Osteoblast (primary cell): Measurements from ENCODE around the gene TMEM147. TPM values are rescaled to one million over a fixed set of nuclear protein-coding genes. Genes with fewer than 3 reads are reported as not detected.

ENCODE experiments used
- DNase-seq: peaks from one replicate; pipeline ENCODE4 v3.0.0; 2011; ENCODE audit warnings: low spot score, mixed read lengths; ENCODE audit not compliant: insufficient read length; ENCODE audit errors: missing footprints
- H2AFZ ChIP-seq: 2 replicates; pipeline ENCODE4 v1.6.0; 2011; ENCODE audit warnings: mild to moderate bottlenecking, low read length
- H3K27ac ChIP-seq: 2 replicates; pipeline ENCODE4 v1.5.1; 2011; ENCODE audit warnings: mild to moderate bottlenecking, low read depth, low read length, moderate library complexity
- H3K27me3 ChIP-seq: 2 replicates; pipeline ENCODE4 v1.6.0; 2012; ENCODE audit warnings: mild to moderate bottlenecking, control low read depth, inconsistent platforms, low read length, moderate library complexity; ENCODE audit not compliant: insufficient read depth
- H3K36me3 ChIP-seq: 2 replicates; pipeline ENCODE4 v1.5.1; 2011; ENCODE audit warnings: mild to moderate bottlenecking, low read length, control low read depth, moderate library complexity; ENCODE audit not compliant: insufficient read depth
- H3K4me1 ChIP-seq: 2 replicates; pipeline ENCODE4 v1.5.1; 2011; ENCODE audit warnings: mild to moderate bottlenecking, low read length, control low read depth, moderate library complexity; ENCODE audit not compliant: insufficient read depth
- H3K4me2 ChIP-seq: 2 replicates; pipeline ENCODE4 v1.6.0; 2011; ENCODE audit warnings: mild to moderate bottlenecking, low read length; ENCODE audit not compliant: insufficient read depth
- H3K4me3 ChIP-seq: fragments of 200-600 bp; sonication (generic); 3 replicates; pipeline ENCODE4 v1.5.1; 2012; ENCODE audit warnings: mild to moderate bottlenecking, low read length, inconsistent platforms; ENCODE audit not compliant: insufficient read depth
- H3K79me2 ChIP-seq: 2 replicates; pipeline ENCODE4 v1.6.0; 2012; ENCODE audit warnings: mild to moderate bottlenecking, low read length, control low read depth, inconsistent platforms; ENCODE audit not compliant: insufficient read depth
- H3K9me3 ChIP-seq: 2 replicates; pipeline ENCODE4 v1.5.1; 2011; ENCODE audit warnings: low read depth, low read length, control low read depth
- H4K20me1 ChIP-seq: 2 replicates; pipeline ENCODE4 v1.6.0; 2012; ENCODE audit warnings: mild to moderate bottlenecking, low read length, control low read depth; ENCODE audit not compliant: insufficient read depth
- CTCF ChIP-seq: IDR thresholded peaks from 2 replicates; pipeline ENCODE4 v1.5.1; 2011; ENCODE audit warnings: mild to moderate bottlenecking, low read depth, low read length, moderate library complexity; ENCODE audit errors: extremely low read depth
- total RNA-seq: library from RNA; depleted of rRNA; stranded (reverse); fragments of >200 nt; gene quantifications from 2 replicates; pipeline ENCODE4 v1.2.3, GENCODE V29; 2012

TMEM147 gene
- total RNA-seq, 1 donor = 98.8 TPM

GRCh38 chr19:35543280-35544109 is 1.9 kb upstream of the TMEM147 start:
- DNase-seq = peak; percentile 75
- Histone ChIP-seq H3K4me1 (peaks cover 14% of the 10 kb centered on the region), H3K36me3 (peaks cover 17% of the 10 kb centered on the region), H3K27me3 (no peaks in the 10 kb centered on the region), H3K4me3 (no peak overlapping the region), H3K79me2 (peaks cover 38% of the 10 kb centered on the region), H4K20me1 (peaks cover 3% of the 10 kb centered on the region), H3K27ac (no peak overlapping the region), H2AFZ (no peak overlapping the region), H3K9me3 (no peaks in the 10 kb centered on the region), H3K4me2 (no peak overlapping the region)
- no peak for TF ChIP-seq CTCF

GRCh38 chr19:35544110-35544802 is 1.2 kb upstream of the TMEM147 start:
- peak; percentile 77 for DNase-seq

DNA sequence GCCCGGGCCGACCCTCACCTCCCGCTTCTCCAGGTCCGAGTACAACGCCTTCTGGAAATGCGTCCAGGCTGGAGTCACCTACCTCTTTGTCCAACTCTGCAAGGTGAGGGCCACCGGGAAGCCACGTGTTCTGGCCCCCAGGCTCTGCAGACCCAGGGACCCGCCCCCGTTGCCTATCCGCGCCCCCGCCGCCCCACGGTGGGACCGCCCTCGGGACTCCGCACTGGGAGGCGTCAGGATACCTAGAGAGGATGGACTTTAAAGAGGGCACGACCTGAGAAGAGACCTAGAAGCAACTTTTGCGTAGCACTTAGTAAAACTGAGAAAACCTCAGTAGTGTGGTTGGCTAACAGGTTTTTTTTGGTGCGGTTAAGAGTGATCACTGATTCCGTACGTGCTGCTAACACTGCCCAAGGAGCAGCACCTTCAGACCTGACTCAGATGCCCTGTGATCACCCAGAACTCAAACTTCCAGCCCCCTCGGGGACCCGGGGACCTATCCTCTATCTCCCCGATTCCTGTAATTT is 492 bp downstream of the TMEM147 start:
- DNase-seq = peak; percentile 93
- peak overlapping the region; percentile 88 for H3K27ac ChIP-seq
- H3K36me3 ChIP-seq = peaks cover 13% of the 10 kb centered on the region

More at GRCh38 chr19:35544110-35544802, 1.2 kb upstream of the TMEM147 start:
- H3K9me3 ChIP-seq = no peaks in the 10 kb centered on the region
- peak overlapping the region; percentile 93 for H2AFZ ChIP-seq
- H3K4me3 ChIP-seq = peak overlapping the region; percentile 97
- peaks cover 3% of the 10 kb centered on the region for H4K20me1 ChIP-seq
- H3K27ac ChIP-seq = peak overlapping the region; percentile 88
- no peaks in the 10 kb centered on the region for H3K27me3 ChIP-seq
- no peak for TF ChIP-seq CTCF
- peak overlapping the region; percentile 86 for H3K4me2 ChIP-seq
- H3K4me1 ChIP-seq = peaks cover 14% of the 10 kb centered on the region
- peaks cover 17% of the 10 kb centered on the region for H3K36me3 ChIP-seq
- H3K79me2 ChIP-seq = peaks cover 38% of the 10 kb centered on the region

More for the DNA sequence above, 492 bp downstream of the TMEM147 start:
- peak overlapping the region; percentile 97 for H3K4me3 ChIP-seq
- H4K20me1 ChIP-seq = peaks cover 7% of the 10 kb centered on the region
- peaks cover 38% of the 10 kb centered on the region for H3K79me2 ChIP-seq
- TF ChIP-seq CTCF = no peak
- peak overlapping the region; percentile 86 for H3K4me2 ChIP-seq
- peak overlapping the region; percentile 93 for H2AFZ ChIP-seq
- H3K9me3 ChIP-seq = no peaks in the 10 kb centered on the region
- H3K4me1 ChIP-seq = peaks cover 14% of the 10 kb centered on the region
- no peaks in the 10 kb centered on the region for H3K27me3 ChIP-seq
